Fibroblast of mammary gland (primary cell): Measurements from ENCODE around the gene PRIM2.
A peak's percentile ranks its signal among the peaks of the same experiment; 100 is the strongest.
"Not testable (repeated sequence)": the region's sequence is repeated elsewhere in the genome, so short reads cannot be mapped to it uniquely, and the experiment has no call there.

ENCODE experiments used
- DNase-seq: peaks from one replicate; pipeline ENCODE4 v3.0.0-alpha.2; 2010; ENCODE audit warnings: low read depth
- H3K4me3 ChIP-seq: 2 replicates; pipeline ENCODE4 v1.5.1; 2011; ENCODE audit warnings: low read depth, mild to moderate bottlenecking, low read length, moderate library complexity; ENCODE audit not compliant: control insufficient read depth
- TF ChIP-seq, protein P1 (sequence below): conservative IDR thresholded peaks from 2 replicates; pipeline ENCODE4 v1.5.1; 2011; ENCODE audit warnings: low read depth, low read length, inconsistent platforms; ENCODE audit not compliant: control insufficient read depth, insufficient read depth

Gene PRIM2

GRCh38 chr6:57577023-57577422 lies 259.6 kb downstream of the PRIM2 start:
- not testable (repeated sequence) for H3K4me3 ChIP-seq, DNase-seq

DNA sequence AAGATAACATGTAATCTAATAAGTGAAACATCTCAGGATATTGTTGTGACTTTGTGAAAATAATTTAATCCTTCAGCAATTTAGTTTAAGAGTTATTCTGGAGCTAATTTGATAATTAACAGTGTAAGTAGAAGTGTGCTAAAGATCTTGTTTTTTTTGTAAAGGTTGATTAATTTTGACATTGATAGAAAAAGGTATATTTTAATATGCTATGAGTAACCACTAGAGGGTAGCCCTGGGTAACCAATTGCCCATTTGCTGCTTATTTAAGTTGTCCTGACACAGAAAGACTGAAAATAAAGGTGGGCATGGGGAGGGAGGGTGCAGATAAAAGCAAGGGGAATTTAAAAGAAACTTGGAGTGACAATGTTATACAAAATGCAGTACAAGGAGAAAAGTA lies 262.1 kb downstream of the PRIM2 start:
- not testable (repeated sequence) for DNase-seq
- TF ChIP-seq, protein P1, sequence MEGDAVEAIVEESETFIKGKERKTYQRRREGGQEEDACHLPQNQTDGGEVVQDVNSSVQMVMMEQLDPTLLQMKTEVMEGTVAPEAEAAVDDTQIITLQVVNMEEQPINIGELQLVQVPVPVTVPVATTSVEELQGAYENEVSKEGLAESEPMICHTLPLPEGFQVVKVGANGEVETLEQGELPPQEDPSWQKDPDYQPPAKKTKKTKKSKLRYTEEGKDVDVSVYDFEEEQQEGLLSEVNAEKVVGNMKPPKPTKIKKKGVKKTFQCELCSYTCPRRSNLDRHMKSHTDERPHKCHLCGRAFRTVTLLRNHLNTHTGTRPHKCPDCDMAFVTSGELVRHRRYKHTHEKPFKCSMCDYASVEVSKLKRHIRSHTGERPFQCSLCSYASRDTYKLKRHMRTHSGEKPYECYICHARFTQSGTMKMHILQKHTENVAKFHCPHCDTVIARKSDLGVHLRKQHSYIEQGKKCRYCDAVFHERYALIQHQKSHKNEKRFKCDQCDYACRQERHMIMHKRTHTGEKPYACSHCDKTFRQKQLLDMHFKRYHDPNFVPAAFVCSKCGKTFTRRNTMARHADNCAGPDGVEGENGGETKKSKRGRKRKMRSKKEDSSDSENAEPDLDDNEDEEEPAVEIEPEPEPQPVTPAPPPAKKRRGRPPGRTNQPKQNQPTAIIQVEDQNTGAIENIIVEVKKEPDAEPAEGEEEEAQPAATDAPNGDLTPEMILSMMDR: peak; percentile 19

DNA sequence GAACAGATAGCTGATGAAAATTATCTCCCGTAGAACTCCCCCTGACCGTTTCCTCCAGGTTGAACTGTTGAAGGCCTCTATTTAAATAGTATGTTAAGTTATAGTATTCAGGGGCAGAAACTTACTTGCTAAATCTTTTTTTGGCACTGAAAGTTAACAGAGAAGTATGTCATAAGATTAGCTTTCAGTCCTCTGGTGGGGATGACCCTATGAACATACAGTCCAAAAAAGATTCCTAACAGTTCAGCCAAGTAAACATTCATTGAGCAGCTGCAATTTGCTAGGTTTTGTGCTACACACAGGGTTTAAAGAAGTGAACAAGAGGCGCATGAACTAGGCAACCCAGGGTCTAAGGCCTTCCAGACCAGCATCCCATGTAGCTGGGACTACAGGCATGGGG lies 264.2 kb downstream of the PRIM2 start:
- DNase-seq, H3K4me3 ChIP-seq: not testable (repeated sequence)

More for the DNA sequence above, 262.1 kb downstream of the PRIM2 start:
- H3K4me3 ChIP-seq: not testable (repeated sequence)

DNA sequence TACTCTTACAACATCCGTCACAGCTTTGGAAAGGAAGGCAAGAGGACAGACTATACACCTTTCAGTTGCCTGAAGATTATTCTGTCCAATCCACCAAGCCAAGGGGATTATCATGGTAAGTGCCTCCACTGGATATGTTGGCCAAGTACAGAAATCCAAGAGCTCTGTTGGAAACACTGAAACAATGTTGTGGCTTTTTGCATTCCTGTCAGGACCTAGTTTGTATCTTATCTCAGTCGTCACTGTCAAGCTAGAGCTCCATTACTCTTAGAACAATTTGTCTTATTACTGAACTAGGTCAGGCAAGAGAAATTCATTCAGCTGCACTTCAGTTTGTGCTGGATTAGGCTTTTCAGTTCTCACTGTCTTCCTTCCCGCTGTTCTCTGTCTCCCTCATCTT lies 283.7 kb downstream of the PRIM2 start:
- not testable (repeated sequence) for DNase-seq, H3K4me3 ChIP-seq

DNA sequence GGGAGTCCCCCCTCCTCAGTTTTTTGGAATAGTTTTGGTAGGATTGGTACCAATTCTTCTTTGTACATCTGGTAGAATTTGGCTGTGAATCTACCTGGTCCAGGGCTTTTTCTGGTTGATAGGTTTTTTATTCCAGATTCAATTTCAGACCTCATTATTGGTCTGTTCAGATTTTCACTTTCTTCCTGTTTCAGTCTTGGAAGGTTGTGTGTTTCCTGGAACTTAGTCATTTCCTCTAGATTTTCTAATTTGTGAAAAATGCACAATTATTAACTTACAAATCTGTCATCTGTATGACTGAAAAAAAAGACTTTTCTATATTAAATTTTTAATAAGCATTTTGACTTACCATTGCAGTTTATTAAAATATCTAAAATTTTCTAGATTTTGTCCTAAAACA lies 287.9 kb downstream of the PRIM2 start:
- DNase-seq: peak; percentile 18
- not testable (repeated sequence) for H3K4me3 ChIP-seq

DNA sequence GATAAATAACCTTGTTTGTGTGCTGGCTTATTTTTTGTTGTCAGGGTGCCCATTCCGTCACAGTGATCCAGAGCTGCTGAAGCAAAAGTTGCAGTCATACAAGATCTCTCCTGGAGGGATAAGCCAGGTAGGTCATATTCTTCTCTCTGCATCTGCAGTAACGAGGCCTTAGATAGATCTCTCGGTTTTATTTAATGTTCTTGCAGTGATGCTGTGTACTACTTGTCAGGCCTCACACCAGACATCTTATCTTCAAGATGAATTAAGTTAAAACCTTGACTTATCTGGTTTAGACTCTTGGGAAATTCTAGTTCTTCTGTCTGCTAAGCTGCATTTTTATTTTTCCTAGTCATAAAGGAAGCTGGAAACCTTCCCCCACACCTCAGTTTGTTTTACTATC lies 288.9 kb downstream of the PRIM2 start:
- not testable (repeated sequence) for DNase-seq

DNA sequence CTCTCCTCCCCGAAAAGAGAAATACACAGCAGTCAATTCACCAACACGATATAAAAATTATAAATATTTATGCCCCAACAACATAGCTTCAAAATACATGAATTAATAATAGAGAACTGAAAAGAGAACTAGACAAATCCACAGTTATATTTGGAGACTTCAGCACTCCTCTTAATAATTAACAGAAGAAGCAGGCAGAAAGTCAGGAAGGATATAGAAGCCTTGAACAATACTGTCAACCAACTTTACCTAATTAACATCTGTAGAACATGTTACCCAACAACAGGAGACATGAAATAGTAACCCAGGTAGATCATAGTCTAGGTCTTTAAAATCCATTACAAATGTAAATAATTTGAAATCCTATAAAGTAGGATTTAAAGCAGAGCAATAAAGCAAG lies 293.2 kb downstream of the PRIM2 start:
- H3K4me3 ChIP-seq, DNase-seq: not testable (repeated sequence)

More for the DNA sequence above, 288.9 kb downstream of the PRIM2 start:
- H3K4me3 ChIP-seq: not testable (repeated sequence)

GRCh38 chr6:57618959-57619358 lies 301.5 kb downstream of the PRIM2 start:
- DNase-seq, H3K4me3 ChIP-seq: not testable (repeated sequence)

DNA sequence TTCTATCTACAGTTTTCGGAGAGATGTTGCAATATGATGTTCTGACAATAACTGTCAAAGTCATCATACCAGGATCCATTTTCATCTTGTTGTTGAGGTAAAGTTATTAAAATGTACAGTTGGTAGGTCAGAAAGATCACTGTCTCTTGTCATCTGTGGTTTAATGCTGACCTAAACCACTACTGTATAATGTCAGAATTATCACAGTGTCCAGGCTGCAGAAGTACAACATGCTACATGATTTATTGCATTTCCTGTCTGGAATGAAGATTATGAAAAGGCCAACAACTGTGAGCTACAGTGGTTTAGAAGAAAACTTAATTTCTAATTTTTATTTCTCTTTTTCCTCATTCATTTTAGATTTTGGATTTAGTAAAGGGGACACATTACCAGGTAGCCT lies 314.3 kb downstream of the PRIM2 start:
- not testable (repeated sequence) for H3K4me3 ChIP-seq, DNase-seq

DNA sequence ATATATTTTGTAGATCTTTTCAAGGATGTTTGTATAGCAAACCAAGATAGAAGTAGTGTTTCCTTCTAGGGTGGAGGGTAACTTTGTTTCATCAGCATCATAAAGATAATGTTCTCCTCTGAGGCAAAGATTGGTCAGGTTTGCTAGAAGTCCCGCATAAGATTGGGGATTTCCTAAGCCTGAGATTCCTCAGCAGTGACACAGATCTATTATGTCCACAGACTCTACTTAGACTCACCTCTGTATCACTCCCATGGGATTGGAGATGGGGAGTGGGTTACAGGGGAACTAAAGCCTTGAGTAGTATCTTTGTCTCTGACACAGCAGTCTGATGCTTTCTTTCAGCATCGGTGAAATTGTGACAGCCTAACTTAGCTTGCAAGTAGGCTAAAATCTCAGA lies 341.1 kb downstream of the PRIM2 start:
- H3K4me3 ChIP-seq: not testable (repeated sequence)
- DNase-seq: peak; percentile 67

DNA sequence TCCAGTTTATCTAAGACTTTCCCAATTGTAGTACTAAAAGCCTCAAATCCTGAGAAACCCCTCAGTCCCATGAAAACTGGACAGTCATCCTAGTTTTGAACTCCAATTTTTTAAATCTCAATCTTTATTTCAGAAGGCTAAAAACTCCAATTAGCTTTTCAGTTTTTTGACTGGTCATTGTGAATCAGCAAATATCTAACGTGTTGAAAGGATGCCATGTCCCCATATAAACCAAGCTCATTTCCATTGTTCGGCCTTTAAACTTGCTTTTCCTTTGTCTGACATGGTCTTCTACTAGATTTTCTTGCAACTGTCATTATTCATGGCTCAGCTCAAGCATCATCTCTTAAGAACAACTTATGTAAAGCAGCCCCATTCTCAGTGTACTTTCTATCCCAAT lies 342.4 kb downstream of the PRIM2 start:
- DNase-seq: peak; percentile 11
- H3K4me3 ChIP-seq: not testable (repeated sequence)

DNA sequence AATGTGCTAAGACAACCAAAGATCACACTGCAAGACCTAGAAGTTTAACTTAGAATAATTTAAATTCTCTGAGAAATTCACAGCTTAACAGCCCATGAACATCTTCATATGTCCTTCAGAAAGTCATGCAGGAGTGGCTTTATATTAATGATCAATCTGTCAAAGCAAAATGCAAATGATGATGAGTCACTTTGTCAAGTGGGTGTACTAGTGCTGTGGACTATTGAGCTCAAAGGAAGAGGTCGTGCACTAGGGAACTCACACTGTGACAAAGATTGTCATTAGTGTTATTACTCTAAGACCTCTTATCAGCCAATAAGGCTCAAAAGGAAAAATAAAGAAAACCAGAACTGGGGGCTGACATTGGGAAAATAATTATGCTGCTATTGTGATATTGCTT lies 343.5 kb downstream of the PRIM2 start:
- not testable (repeated sequence) for DNase-seq, H3K4me3 ChIP-seq

DNA sequence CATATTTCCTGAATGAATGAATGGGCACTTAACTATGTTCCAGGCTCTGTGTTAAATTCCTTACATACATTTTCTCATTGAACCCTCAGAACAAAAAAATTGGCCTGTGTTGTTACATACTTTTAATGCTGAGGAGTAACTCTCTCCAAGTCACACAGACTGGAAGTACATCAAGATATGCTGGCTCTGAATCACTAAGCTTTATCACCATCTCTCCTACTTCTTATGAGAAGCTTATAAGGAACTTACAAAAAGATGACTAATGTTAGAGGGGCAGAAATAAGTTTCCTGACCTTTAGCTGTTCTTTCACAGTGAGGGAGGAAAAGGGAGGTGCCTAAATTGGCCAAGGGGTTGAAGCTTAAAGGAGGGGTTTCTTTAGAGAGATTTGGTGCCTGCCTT lies 350.7 kb downstream of the PRIM2 start:
- not testable (repeated sequence) for DNase-seq

GRCh38 chr6:57671237-57671636 lies 353.8 kb downstream of the PRIM2 start:
- not testable (repeated sequence) for H3K4me3 ChIP-seq, DNase-seq

More for the DNA sequence above, 350.7 kb downstream of the PRIM2 start:
- not testable (repeated sequence) for H3K4me3 ChIP-seq
